AG10803 (cell line): ENCODE measurements around the gene CCNJL.

Experiments
- DNase-seq: peaks from one replicate; pipeline ENCODE4 v3.0.0; 2010; ENCODE audit warnings: low read depth
- H3K4me3 ChIP-seq: 2 replicates; pipeline ENCODE4 v1.5.1; 2011; ENCODE audit warnings: mild to moderate bottlenecking, low read length, control low read depth
- TF ChIP-seq, protein P1 (sequence below): conservative IDR thresholded peaks from 2 replicates; pipeline ENCODE4 v1.5.1; 2011; ENCODE audit warnings: mild to moderate bottlenecking, low read length, control low read depth, inconsistent platforms

Gene CCNJL

DNA sequence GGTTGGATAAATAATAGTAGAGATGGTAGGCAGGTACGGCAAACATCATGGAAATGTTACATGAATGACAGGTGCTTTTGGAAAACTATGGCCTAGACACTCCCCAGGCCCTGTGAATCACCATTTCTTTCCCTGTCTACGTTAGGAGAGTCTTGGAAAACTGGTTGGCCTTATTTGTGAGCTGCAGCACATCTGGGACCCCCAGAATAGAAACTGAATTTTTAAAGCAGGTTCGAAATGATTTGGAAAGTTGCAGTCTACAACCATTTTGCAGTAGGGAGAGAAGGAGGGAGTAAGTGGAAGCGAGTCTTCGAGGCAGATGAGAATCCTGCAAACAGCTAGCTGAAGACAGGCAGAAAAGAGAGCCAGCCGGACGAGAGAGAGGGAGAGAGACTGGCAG is 45.0 kb upstream of the CCNJL start:
- TF ChIP-seq, protein P1, sequence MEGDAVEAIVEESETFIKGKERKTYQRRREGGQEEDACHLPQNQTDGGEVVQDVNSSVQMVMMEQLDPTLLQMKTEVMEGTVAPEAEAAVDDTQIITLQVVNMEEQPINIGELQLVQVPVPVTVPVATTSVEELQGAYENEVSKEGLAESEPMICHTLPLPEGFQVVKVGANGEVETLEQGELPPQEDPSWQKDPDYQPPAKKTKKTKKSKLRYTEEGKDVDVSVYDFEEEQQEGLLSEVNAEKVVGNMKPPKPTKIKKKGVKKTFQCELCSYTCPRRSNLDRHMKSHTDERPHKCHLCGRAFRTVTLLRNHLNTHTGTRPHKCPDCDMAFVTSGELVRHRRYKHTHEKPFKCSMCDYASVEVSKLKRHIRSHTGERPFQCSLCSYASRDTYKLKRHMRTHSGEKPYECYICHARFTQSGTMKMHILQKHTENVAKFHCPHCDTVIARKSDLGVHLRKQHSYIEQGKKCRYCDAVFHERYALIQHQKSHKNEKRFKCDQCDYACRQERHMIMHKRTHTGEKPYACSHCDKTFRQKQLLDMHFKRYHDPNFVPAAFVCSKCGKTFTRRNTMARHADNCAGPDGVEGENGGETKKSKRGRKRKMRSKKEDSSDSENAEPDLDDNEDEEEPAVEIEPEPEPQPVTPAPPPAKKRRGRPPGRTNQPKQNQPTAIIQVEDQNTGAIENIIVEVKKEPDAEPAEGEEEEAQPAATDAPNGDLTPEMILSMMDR, result no peak
- no peak for DNase-seq
- no peak overlapping the region for H3K4me3 ChIP-seq

DNA sequence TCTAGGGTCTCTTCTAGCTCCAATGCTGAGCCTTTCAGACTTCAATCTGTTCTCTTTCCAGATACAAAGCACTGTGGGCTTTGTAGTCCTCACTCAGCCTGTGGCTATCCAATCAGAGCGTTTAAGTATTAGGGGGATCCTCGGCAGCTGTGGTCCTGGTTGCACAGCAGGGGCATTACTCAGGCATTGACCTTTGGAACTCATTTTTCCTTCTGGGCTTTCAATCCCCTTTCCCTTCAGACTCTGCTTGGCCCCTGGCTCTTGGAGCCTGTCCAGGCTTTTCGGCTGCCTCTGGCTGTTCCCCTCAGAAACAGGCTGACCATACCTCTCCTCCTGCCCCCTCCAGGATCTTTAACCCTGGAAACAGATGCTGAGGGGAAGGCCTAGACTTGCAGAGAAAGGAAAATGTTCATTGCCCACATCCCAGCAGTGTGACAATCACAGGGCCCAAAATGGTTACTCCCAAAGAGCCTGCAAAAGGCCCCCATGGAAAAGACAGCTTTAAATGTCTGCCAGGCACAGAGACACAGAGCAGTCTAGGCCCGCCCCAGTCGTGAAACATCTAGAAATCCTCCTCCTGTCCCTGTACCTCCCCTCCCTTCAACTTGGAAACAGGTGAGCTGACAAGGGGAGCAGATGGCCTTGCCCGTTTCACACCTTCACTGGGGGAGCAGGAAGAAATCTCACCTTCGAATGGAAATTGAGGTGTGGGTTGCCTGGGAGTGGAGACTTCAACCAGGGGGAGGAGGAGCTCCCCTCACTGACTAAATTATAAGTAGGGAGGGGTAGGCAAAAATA is 44.4 kb upstream of the CCNJL start:
- TF ChIP-seq, protein P1, result no peak
- no peak for DNase-seq
- no peak overlapping the region for H3K4me3 ChIP-seq

DNA sequence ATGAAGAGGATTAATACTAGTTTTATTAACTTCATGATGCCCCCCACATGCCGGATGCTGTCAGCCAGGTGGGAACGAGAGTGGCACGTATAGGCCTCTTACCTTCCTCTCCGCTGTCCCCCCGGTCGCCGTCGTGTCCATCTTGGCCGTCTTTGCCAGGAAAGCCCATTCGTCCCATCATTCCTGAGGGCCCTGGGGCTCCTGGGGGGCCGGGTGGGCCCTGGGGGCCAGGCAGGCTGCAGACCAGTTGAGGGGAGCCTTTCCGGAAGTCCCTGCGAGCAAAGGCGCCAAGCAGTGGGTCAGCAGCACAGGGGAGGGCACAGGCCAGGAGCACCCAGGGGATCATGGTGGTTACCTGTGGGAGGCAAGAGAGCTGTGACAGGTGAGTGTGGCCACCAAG is 42.3 kb upstream of the CCNJL start:
- H3K4me3 ChIP-seq, result no peak overlapping the region
- TF ChIP-seq, protein P1, result no peak
- no peak for DNase-seq

DNA sequence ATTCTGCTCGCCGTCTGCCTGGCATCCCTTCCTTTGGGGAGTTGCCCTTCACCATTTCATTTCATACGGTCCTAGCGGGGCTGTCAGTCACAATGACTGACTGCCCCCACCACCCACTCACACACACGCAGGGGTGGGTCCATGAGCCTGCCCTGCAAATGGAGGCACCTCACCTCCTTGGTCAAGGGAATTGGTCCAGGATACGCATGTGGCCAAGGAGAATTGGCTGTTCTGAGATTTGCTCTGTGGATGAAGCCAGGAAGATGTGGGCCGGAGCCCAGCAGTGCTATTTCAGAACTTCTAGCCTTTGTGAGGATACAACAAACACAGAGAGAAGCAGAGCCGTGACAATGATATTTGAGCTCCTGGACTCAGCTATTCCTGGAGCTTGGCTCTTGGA is 41.0 kb upstream of the CCNJL start:
- no peak overlapping the region for H3K4me3 ChIP-seq
- TF ChIP-seq, protein P1, result no peak
- DNase-seq, result peak; percentile 77

DNA sequence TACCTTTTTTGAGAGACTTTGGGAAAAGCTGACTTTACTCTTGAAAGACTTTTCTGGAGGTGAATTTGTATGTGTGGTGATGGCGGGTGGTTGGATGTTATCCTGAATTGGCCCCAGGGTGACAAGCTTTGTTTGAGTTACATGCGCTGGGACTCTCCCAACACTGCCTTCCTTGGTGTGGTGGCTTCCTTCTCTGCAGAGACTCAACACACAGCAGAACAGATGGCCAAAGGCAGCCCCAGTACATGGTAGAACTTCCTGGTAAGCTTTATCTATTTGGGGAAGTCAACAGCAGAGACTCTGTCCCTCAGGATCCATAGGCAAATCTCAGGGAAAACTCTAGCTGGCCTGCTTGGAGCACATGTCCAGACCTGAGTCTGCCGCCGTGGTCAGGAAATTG is 39.9 kb upstream of the CCNJL start:
- TF ChIP-seq, protein P1, result no peak
- no peak for DNase-seq
- H3K4me3 ChIP-seq, result no peak overlapping the region

DNA sequence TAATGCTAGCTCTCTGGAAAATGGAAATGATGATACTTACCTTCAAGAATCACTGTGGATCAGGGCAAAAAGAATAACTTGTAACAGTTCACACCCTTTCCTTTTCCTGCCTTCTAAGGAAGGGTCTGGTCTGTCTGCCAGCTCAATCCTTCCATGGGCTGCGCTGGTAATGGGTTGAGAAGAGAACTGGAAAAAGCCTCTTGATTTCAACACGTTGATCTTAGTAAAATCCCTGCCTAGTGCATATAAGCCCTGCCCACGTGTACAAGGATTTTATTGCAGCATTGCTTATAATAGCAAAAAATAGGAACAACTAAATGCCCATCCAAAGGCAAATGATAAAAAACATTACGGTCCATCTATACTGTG is 37.6 kb upstream of the CCNJL start:
- no peak for DNase-seq
- no peak overlapping the region for H3K4me3 ChIP-seq
- TF ChIP-seq, protein P1, result no peak

DNA sequence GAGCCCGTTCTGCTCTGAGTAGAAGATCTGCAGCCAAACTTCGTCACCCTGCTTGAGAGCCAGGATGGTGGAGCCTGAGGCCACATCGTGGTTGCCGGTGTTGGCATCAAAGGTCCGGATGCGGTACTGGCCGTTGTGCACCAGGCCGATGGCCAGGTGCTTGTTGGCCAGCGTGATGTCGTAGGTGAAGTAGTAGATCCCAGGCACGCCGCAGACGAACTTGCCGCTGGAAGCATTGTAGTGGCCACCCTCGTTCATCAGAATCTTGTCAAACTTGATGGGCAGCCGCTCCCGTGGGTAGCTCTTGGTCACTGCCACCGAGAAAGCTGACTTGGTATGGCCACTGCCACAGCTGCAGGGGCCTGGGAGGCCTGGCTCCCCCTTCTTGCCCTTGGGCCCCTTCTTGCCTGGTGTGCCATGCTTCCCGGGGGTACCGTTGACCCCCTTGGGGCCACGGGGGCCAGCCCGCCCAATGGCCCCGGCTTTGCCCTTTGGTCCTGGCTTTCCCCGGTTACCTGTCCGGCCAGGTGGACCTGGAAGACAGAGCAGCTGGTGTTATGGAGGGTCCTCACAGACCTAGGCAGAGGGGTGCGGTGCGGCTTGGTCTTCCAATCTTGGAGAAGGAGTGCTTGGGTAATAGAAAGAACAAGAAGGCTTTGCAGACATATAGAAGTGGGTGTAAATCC is 37.0 kb upstream of the CCNJL start:
- TF ChIP-seq, protein P1, result no peak
- H3K4me3 ChIP-seq, result no peak overlapping the region

More for the DNA sequence above, 37.0 kb upstream of the CCNJL start:
- DNase-seq, result no peak
